ENCODE results near the gene POLR2H. TPM values are rescaled to one million over a fixed set of nuclear protein-coding genes. Genes with fewer than 3 reads are reported as not detected.

Gene POLR2H
- total RNA-seq = 24.3 TPM
- long read RNA-seq, transcript POLR2H-208 (6 exons, 1,802 nt) = major isoform, 5 of 18 reads
- long read RNA-seq, partial matches to known transcripts = 9 of 18 reads
- long read RNA-seq, other reads (novel, unspliced or antisense) = 2 of 18 reads

GRCh38 chr3:184361532-184361931 lies at the start of gene POLR2H, which contains the start of gene CLCN2:
Gene POLR2H (plus strand): TSS chr3:184361710. CDS start chr3:184363493, 1,783 bp downstream.
Gene CLCN2 (minus strand): TSS chr3:184361605. CDS start chr3:184361479, 126 bp downstream.
- DNase-seq = peak; percentile 54
- intact Hi-C loops (cut with micrococcal nuclease) = no loop called here
- peak; percentile 8 for TF ChIP-seq CTCF (IDR thresholded peaks at IDR 0.05; ENCODE audit: borderline replicate concordance)

GRCh38 chr3:184314363-184314699 lies 47.2 kb upstream of the POLR2H start, which contains the start of gene EIF4G1:
Gene EIF4G1 (plus strand): TSS chr3:184314606. CDS start chr3:184315797, 1,191 bp downstream.
- peak within 1 kb of the TSS; percentile 83 for H3K4me3 ChIP-seq
- peaks cover 47% of the 10 kb centered on the region for H3K4me1 ChIP-seq
- no peaks in the 10 kb centered on the region for H3K9me3 ChIP-seq (replicated peaks)
- intact Hi-C loops (cut with micrococcal nuclease) = no loop called here
- no peak for TF ChIP-seq CTCF (IDR thresholded peaks at IDR 0.05; ENCODE audit: borderline replicate concordance)
- peak within 1 kb of the TSS; percentile 98 for H3K27ac ChIP-seq (replicated peaks)
- H3K27me3 ChIP-seq (ENCODE audit: low read depth) = no peaks in the 10 kb centered on the region
- peaks cover 20% of the 10 kb centered on the region for H3K36me3 ChIP-seq
- peak; percentile 96 for DNase-seq

More at GRCh38 chr3:184361532-184361931, at the start of gene POLR2H, which contains the start of gene CLCN2:
- Histone ChIP-seq H3K36me3 (peaks cover 17% of the 10 kb centered on the region), H3K4me3 (peak within 1 kb of the TSS; percentile 97), H3K9me3 (replicated peaks) (no peaks in the 10 kb centered on the region), H3K27ac (replicated peaks) (peak within 1 kb of the TSS; percentile 100), H3K4me1 (peaks cover 47% of the 10 kb centered on the region), H3K27me3 (ENCODE audit: low read depth) (no peaks in the 10 kb centered on the region)

GRCh38 chr3:184314700-184315542 lies 46.6 kb upstream of the POLR2H start:
- no peak for TF ChIP-seq CTCF (IDR thresholded peaks at IDR 0.05; ENCODE audit: borderline replicate concordance)
- H3K9me3 ChIP-seq (replicated peaks) = no peaks in the 10 kb centered on the region
- H3K27me3 ChIP-seq (ENCODE audit: low read depth) = no peaks in the 10 kb centered on the region
- peak; percentile 90 for DNase-seq
- H3K4me3 ChIP-seq = peak overlapping the region; percentile 83
- peaks cover 53% of the 10 kb centered on the region for H3K4me1 ChIP-seq
- H3K27ac ChIP-seq (replicated peaks) = peak overlapping the region; percentile 98
- intact Hi-C loops (cut with micrococcal nuclease) = no loop called here
- H3K36me3 ChIP-seq = peaks cover 20% of the 10 kb centered on the region

- Histone ChIP-seq H3K36me3 (peaks cover 23% of the 10 kb centered on the region), H3K4me3 (peak overlapping the region; percentile 83), H3K4me1 (peaks cover 58% of the 10 kb centered on the region), H3K27ac (replicated peaks) (peak overlapping the region; percentile 98), H3K9me3 (replicated peaks) (no peaks in the 10 kb centered on the region), H3K27me3 (ENCODE audit: low read depth) (no peaks in the 10 kb centered on the region)
- no peak for DNase-seq
- no peak for TF ChIP-seq CTCF (IDR thresholded peaks at IDR 0.05; ENCODE audit: borderline replicate concordance)
- intact Hi-C loops (cut with micrococcal nuclease) = no loop called here
Observed at GRCh38 chr3:184315543-184315867, 46.0 kb upstream of the POLR2H start.

- H3K27me3 ChIP-seq (ENCODE audit: low read depth) = no peaks in the 10 kb centered on the region
- DNase-seq = no peak
- H3K9me3 ChIP-seq (replicated peaks) = no peaks in the 10 kb centered on the region
- peak overlapping the region; percentile 98 for H3K27ac ChIP-seq (replicated peaks)
- peaks cover 29% of the 10 kb centered on the region for H3K36me3 ChIP-seq
- H3K4me1 ChIP-seq = peaks cover 63% of the 10 kb centered on the region
- intact Hi-C loops (cut with micrococcal nuclease) = no loop called here
- H3K4me3 ChIP-seq = peak overlapping the region; percentile 83
- TF ChIP-seq CTCF (IDR thresholded peaks at IDR 0.05; ENCODE audit: borderline replicate concordance) = no peak
Observed at GRCh38 chr3:184315871-184316661, 45.4 kb upstream of the POLR2H start.
